Activated CD8-positive, alpha-beta memory T cell treated with anti-CD3 and anti-CD28 coated beads for 1 hour (primary cell): Measurements from ENCODE around the gene CCL1.

Experiments
- DNase-seq, 2 donors: peaks; one replicate each; pipeline ENCODE4 v3.0.0-alpha.2; 2020; ENCODE audit warnings: low read depth in 1 of 2; ENCODE audit errors: extremely low read depth in 1 of 2

The CCL1 gene

GRCh38 chr17:34363183-34363661 lies at the start of gene CCL1:
CCL1 (minus strand) TSS chr17:34363233; CDS start chr17:34363161, 72 bp downstream.
- DNase-seq: no peak

GRCh38 chr17:34412534-34412933 lies 49.5 kb upstream of the CCL1 start:
- DNase-seq: no peak

- no peak for DNase-seq
These were observed 48.8 kb upstream of the CCL1 start for GRCh38 chr17:34411646-34412421.

GRCh38 chr17:34409352-34409751 lies 46.3 kb upstream of the CCL1 start:
- no peak for DNase-seq

GRCh38 chr17:34408439-34408838 lies 45.4 kb upstream of the CCL1 start:
- no peak for DNase-seq

- no peak for DNase-seq
These were observed 43.2 kb upstream of the CCL1 start for GRCh38 chr17:34406226-34406625.

GRCh38 chr17:34403006-34403405 lies 40.0 kb upstream of the CCL1 start:
- DNase-seq: no peak

- DNase-seq: no peak
These were observed 38.1 kb upstream of the CCL1 start for GRCh38 chr17:34401165-34401564.

- DNase-seq: no peak
These were observed 37.4 kb upstream of the CCL1 start for GRCh38 chr17:34400301-34400931.

- no peak for DNase-seq
These were observed 36.7 kb upstream of the CCL1 start for GRCh38 chr17:34399725-34400124.

GRCh38 chr17:34398990-34399389 lies 36.0 kb upstream of the CCL1 start:
- DNase-seq: no peak

GRCh38 chr17:34397265-34397664 lies 34.2 kb upstream of the CCL1 start:
- DNase-seq: no peak

- DNase-seq: no peak
These were observed 30.4 kb upstream of the CCL1 start for GRCh38 chr17:34393401-34393800.

- no peak for DNase-seq
These were observed 28.2 kb upstream of the CCL1 start for GRCh38 chr17:34391241-34391640.

- DNase-seq: no peak
These were observed 27.6 kb upstream of the CCL1 start for GRCh38 chr17:34390649-34391048.

- no peak for DNase-seq
These were observed 26.2 kb upstream of the CCL1 start for GRCh38 chr17:34389126-34389750.

- DNase-seq: no peak
These were observed 24.5 kb upstream of the CCL1 start for GRCh38 chr17:34387566-34387965.

- DNase-seq: no peak
These were observed 23.9 kb upstream of the CCL1 start for GRCh38 chr17:34386697-34387550.

GRCh38 chr17:34386343-34386696 lies 23.3 kb upstream of the CCL1 start:
- DNase-seq: no peak

GRCh38 chr17:34384822-34385605 lies 22.0 kb upstream of the CCL1 start:
- DNase-seq: no peak
